Measurements from ENCODE around the gene EVA1B. TPM values are rescaled to one million over a fixed set of nuclear protein-coding genes. Genes with fewer than 3 reads are reported as not detected.

Gene EVA1B
- total RNA-seq, 2 donors from 2014 or later: 107 to 189 TPM

DNA sequence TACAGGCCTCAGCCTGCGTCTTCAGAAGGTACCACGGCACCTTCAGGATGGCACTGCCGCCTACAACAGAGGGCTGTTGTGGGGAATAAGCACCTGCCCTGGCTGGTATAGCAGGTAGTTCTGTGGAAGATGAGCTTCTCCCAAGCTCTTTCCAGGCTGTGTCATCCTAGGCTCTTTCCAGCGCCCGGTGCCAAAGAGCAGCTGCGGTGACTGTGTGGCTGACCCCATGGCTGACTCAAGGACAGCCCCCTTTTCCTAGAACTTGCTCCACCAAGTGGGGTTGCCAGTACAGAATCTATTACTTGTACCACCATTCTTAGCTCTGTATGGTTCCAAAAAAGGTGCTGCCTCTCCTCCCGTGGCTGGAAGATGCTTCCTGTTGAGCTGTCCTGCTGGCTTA lies 21.9 kb upstream of the EVA1B start:
- peaks cover 20 to 25% of the 10 kb centered on the region in 2 donors for H3K4me1 ChIP-seq (ENCODE audit: control insufficient read depth in 1 of 2, low read depth in 2 of 2)
- no peak overlapping the region for H3K4me3 ChIP-seq
- DNase-seq (ENCODE audit: low spot score) (no peak), ATAC-seq (ENCODE audit: insufficient number of reproducible peaks, low FRiP score, low read depth) (no peak)
- H3K27ac ChIP-seq: no peak overlapping the region
- TF ChIP-seq, protein P1, sequence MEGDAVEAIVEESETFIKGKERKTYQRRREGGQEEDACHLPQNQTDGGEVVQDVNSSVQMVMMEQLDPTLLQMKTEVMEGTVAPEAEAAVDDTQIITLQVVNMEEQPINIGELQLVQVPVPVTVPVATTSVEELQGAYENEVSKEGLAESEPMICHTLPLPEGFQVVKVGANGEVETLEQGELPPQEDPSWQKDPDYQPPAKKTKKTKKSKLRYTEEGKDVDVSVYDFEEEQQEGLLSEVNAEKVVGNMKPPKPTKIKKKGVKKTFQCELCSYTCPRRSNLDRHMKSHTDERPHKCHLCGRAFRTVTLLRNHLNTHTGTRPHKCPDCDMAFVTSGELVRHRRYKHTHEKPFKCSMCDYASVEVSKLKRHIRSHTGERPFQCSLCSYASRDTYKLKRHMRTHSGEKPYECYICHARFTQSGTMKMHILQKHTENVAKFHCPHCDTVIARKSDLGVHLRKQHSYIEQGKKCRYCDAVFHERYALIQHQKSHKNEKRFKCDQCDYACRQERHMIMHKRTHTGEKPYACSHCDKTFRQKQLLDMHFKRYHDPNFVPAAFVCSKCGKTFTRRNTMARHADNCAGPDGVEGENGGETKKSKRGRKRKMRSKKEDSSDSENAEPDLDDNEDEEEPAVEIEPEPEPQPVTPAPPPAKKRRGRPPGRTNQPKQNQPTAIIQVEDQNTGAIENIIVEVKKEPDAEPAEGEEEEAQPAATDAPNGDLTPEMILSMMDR (IDR thresholded peaks at IDR 0.05): no peak
- peaks cover 65% of the 10 kb centered on the region for H3K36me3 ChIP-seq
- no peaks in the 10 kb centered on the region for H3K27me3 ChIP-seq (replicated peaks; ENCODE audit: insufficient read depth)
- no peaks in the 10 kb centered on the region for H3K9me3 ChIP-seq

DNA sequence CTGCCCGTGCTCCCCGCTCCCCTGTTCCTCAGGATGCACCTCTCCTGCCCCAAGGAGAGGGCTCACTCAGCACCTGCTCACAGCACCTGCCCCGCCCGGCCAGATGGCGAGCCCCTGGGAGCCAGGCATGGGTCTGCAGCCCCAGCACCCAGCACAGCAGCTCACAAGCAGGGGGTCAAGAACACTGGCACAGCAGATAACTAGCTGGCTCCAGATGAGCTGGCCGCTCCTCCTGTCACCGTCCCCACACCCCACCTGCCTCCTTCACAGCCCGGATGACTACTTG lies 20.9 kb upstream of the EVA1B start:
- TF ChIP-seq, protein P1 (IDR thresholded peaks at IDR 0.05): no peak
- Histone ChIP-seq H3K36me3 (peaks cover 65% of the 10 kb centered on the region), H3K4me3 (no peak overlapping the region), H3K27ac (peak overlapping the region; percentile 49 to 93), H3K27me3 (replicated peaks; ENCODE audit: insufficient read depth) (no peaks in the 10 kb centered on the region), H3K9me3 (no peaks in the 10 kb centered on the region), H3K4me1 (ENCODE audit: control insufficient read depth in 1 of 2, low read depth in 2 of 2) (peaks cover 10 to 15% of the 10 kb centered on the region in 2 donors)
- DNase-seq (ENCODE audit: low spot score) (no peak), ATAC-seq (ENCODE audit: insufficient number of reproducible peaks, low FRiP score, low read depth) (no peak)

DNA sequence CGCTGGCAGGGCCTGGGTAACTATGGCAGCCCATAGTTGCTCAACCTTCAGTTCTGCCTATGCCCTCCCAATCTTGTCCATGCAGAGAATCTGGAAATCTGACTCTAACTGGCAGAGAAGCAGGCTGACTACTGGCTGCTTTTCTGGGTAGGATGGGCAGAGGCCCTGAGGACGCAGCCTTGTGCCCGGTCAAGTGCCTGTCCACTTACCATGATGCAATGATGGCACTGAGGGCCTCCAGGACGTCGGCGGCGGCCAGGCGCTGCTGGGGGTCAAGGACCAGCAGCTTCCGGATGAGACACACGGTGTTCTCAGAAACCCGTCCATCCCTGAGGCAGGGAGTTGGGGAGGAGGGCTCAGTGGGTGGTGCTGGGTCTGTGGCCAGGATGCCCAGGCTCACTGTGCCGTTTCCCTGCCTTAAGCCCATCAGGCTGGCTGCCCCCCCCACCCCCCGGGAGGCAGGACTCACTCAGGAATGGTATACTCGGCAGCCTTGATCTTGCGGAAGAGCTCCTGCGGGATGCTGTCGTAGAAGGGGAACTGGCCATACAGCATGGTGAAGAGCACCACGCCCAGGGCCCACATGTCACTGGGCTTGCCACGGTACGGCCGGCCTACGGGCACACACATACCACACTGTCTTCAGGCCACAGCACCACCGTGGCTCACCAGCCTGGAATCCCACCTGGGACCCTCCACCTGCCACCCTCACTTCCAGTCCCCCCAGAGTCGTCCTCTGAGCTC lies 20.4 kb upstream of the EVA1B start:
- Histone ChIP-seq H3K9me3 (no peaks in the 10 kb centered on the region), H3K36me3 (peaks cover 63% of the 10 kb centered on the region), H3K27me3 (replicated peaks; ENCODE audit: insufficient read depth) (no peaks in the 10 kb centered on the region), H3K4me3 (no peak overlapping the region), H3K4me1 (ENCODE audit: control insufficient read depth in 1 of 2, low read depth in 2 of 2) (peaks cover 7 to 10% of the 10 kb centered on the region in 2 donors), H3K27ac (peak overlapping the region; percentile 74 to 93)
- ATAC-seq (ENCODE audit: insufficient number of reproducible peaks, low FRiP score, low read depth) (no peak), DNase-seq (ENCODE audit: low spot score) (no peak)
- TF ChIP-seq, protein P1 (IDR thresholded peaks at IDR 0.05): no peak

DNA sequence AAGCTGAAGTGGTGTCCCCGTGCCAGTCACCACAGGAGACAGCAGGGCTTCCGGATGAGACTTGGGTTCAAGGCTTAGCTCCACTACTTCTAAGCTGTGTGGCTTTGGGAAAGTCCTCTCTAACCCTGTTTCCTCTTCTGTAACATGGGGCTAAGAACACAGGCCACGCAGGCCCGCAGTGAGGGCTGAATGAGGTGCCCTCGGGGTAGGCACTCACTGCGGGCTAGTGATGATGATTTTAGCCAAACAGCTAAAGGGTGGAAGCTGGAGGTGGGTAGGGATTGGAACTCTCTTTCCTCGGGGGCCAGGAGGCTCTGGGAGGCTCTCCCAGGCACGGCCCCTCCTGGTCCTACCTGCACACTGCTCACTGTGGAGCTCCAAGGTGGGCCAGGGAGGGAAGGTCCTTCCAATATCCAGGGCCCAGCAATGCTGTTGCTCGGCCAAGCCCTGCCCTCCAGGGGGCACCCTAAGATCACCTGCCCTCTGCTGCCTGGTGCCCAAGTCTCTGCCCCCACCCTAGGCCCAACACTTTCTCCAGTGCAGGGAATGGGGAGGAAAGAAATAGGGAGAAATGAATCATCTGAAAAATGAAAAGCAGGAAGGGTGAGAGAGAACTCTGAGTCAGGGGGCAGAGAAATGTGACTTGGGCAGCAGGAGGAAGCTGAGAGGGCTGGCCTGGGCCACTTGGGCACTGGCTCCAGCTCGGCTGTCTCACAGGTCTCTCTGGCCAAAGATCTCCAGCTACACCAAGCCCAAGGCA lies 19.2 kb upstream of the EVA1B start:
- TF ChIP-seq, protein P1 (IDR thresholded peaks at IDR 0.05): peak; percentile 63
- Histone ChIP-seq H3K4me1 (ENCODE audit: control insufficient read depth in 1 of 2, low read depth in 2 of 2) (peaks cover 7 to 10% of the 10 kb centered on the region in 2 donors), H3K4me3 (no peak overlapping the region), H3K27ac (peak overlapping the region; percentile 74 to 93), H3K27me3 (replicated peaks; ENCODE audit: insufficient read depth) (no peaks in the 10 kb centered on the region), H3K36me3 (peaks cover 51% of the 10 kb centered on the region), H3K9me3 (no peaks in the 10 kb centered on the region)
- ATAC-seq (ENCODE audit: insufficient number of reproducible peaks, low FRiP score, low read depth): peak; percentile 83
- no peak for DNase-seq (ENCODE audit: low spot score)

DNA sequence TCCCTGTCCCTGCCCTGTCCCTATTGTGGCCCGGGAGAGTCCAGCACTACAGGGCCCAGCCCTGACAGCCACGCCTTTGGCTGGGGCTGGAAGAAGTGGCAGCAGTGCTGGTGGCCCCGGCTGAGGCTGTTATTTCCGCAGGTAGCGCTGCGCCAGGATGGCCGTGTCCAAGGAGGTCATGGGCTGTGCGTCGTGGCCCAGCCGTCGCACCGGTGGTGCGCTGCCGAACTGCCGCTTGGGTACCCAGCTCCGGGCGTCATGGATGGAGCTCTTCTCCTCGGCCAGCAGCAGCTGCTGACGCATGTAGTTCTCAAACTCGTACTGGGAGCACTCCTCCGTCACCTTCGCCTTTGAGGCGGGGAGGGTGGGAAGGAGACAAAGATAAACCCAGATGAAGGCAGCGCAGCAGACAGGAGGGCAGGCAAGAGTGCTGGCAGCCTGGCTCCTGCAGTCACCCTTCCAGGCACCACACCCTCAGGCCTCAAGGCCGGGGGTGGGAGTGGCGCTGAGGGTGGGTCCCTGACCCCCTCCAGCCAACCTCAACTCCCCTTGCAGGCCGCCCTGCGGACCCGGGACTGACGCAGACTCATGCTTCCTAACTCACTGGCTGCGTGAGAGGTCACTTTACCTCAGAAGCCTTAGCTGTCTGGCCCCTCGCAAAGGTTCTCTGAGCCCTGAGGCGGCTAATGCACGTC lies 18.3 kb upstream of the EVA1B start:
- Histone ChIP-seq H3K9me3 (no peaks in the 10 kb centered on the region), H3K4me1 (ENCODE audit: control insufficient read depth in 1 of 2, low read depth in 2 of 2) (peaks cover 7 to 10% of the 10 kb centered on the region in 2 donors), H3K36me3 (peaks cover 45% of the 10 kb centered on the region), H3K27ac (peak overlapping the region; percentile 74 to 93), H3K4me3 (no peak overlapping the region), H3K27me3 (replicated peaks; ENCODE audit: insufficient read depth) (no peaks in the 10 kb centered on the region)
- ATAC-seq (ENCODE audit: insufficient number of reproducible peaks, low FRiP score, low read depth) (no peak), DNase-seq (ENCODE audit: low spot score) (no peak)
- TF ChIP-seq, protein P1 (IDR thresholded peaks at IDR 0.05): no peak
